Mucosa of stomach (tissue), 1 donor: ENCODE results near the gene CNIH2.

Experiments
- H3K27me3 ChIP-seq: one replicate; pipeline ENCODE4 v1.7.0; 2013; ENCODE audit warnings: mild to moderate bottlenecking, low read length; ENCODE audit not compliant: control insufficient read depth, insufficient read depth
- H3K36me3 ChIP-seq: one replicate; pipeline ENCODE4 v1.7.0; 2013; ENCODE audit warnings: low read length; ENCODE audit not compliant: control insufficient read depth, insufficient read depth
- H3K4me1 ChIP-seq: one replicate; pipeline ENCODE4 v1.7.0; 2013; ENCODE audit warnings: mild to moderate bottlenecking, low read length; ENCODE audit not compliant: control insufficient read depth, insufficient read depth
- H3K4me3 ChIP-seq: one replicate; pipeline ENCODE4 v1.7.0; 2013; ENCODE audit warnings: low read length
- H3K9ac ChIP-seq: one replicate; pipeline ENCODE4 v1.7.0; 2013; ENCODE audit warnings: mild to moderate bottlenecking, low read length, moderate library complexity
- H3K9me3 ChIP-seq: one replicate; pipeline ENCODE4 v1.7.0; 2013; ENCODE audit warnings: mild to moderate bottlenecking, low read length, moderate library complexity; ENCODE audit not compliant: control insufficient read depth
- donor health status: Pancreatic carcinoma.

Gene CNIH2

GRCh38 chr11:66289548-66290329 is 11.8 kb downstream of the CNIH2 start:
- H3K9me3 ChIP-seq: no peaks in the 10 kb centered on the region
- peaks cover 5% of the 10 kb centered on the region for H3K36me3 ChIP-seq
- peak overlapping the region; percentile 89 for H3K9ac ChIP-seq
- peak overlapping the region; percentile 64 for H3K4me3 ChIP-seq
- peaks cover 41% of the 10 kb centered on the region for H3K4me1 ChIP-seq
- peaks cover 13% of the 10 kb centered on the region for H3K27me3 ChIP-seq

GRCh38 chr11:66290330-66290621 is 12.3 kb downstream of the CNIH2 start:
- Histone ChIP-seq H3K9ac (no peak overlapping the region), H3K4me3 (peak overlapping the region; percentile 64), H3K36me3 (no peaks in the 10 kb centered on the region), H3K9me3 (no peaks in the 10 kb centered on the region), H3K27me3 (peaks cover 13% of the 10 kb centered on the region), H3K4me1 (peaks cover 41% of the 10 kb centered on the region)

- H3K36me3 ChIP-seq: no peaks in the 10 kb centered on the region
- H3K9me3 ChIP-seq: no peaks in the 10 kb centered on the region
- H3K4me1 ChIP-seq: peaks cover 41% of the 10 kb centered on the region
- peaks cover 13% of the 10 kb centered on the region for H3K27me3 ChIP-seq
- no peak overlapping the region for H3K4me3 ChIP-seq
- H3K9ac ChIP-seq: no peak overlapping the region
These were observed 13.3 kb downstream of the CNIH2 start for GRCh38 chr11:66291303-66291705.

GRCh38 chr11:66291706-66292542 is 13.9 kb downstream of the CNIH2 start, which contains the start of gene TMEM151A:
Gene TMEM151A (plus strand): TSS chr11:66291894. CDS start chr11:66292014, 120 bp downstream.
- Histone ChIP-seq H3K27me3 (peaks cover 13% of the 10 kb centered on the region), H3K4me3 (no peak within 1 kb of the TSS), H3K36me3 (no peaks in the 10 kb centered on the region), H3K9ac (peak within 1 kb of the TSS; percentile 26), H3K4me1 (peaks cover 40% of the 10 kb centered on the region), H3K9me3 (no peaks in the 10 kb centered on the region)

- no peaks in the 10 kb centered on the region for H3K9me3 ChIP-seq
- no peak overlapping the region for H3K4me3 ChIP-seq
- H3K36me3 ChIP-seq: no peaks in the 10 kb centered on the region
- H3K4me1 ChIP-seq: peaks cover 32% of the 10 kb centered on the region
- peak overlapping the region; percentile 26 for H3K9ac ChIP-seq
- H3K27me3 ChIP-seq: peaks cover 13% of the 10 kb centered on the region
These were observed 14.8 kb downstream of the CNIH2 start for GRCh38 chr11:66292543-66293332.

GRCh38 chr11:66293352-66293751 is 15.4 kb downstream of the CNIH2 start:
- no peak overlapping the region for H3K9ac ChIP-seq
- peaks cover 13% of the 10 kb centered on the region for H3K27me3 ChIP-seq
- H3K4me3 ChIP-seq: no peak overlapping the region
- no peaks in the 10 kb centered on the region for H3K36me3 ChIP-seq
- H3K4me1 ChIP-seq: peaks cover 26% of the 10 kb centered on the region
- no peaks in the 10 kb centered on the region for H3K9me3 ChIP-seq

- Histone ChIP-seq H3K36me3 (no peaks in the 10 kb centered on the region), H3K4me1 (peaks cover 26% of the 10 kb centered on the region), H3K4me3 (no peak overlapping the region), H3K9ac (no peak overlapping the region), H3K9me3 (no peaks in the 10 kb centered on the region), H3K27me3 (peaks cover 13% of the 10 kb centered on the region)
These were observed 16.0 kb downstream of the CNIH2 start for GRCh38 chr11:66293777-66294625.

GRCh38 chr11:66294626-66295620 is 16.9 kb downstream of the CNIH2 start:
- Histone ChIP-seq H3K9me3 (no peaks in the 10 kb centered on the region), H3K9ac (no peak overlapping the region), H3K27me3 (peaks cover 13% of the 10 kb centered on the region), H3K4me1 (peaks cover 21% of the 10 kb centered on the region), H3K36me3 (no peaks in the 10 kb centered on the region), H3K4me3 (no peak overlapping the region)

- Histone ChIP-seq H3K36me3 (no peaks in the 10 kb centered on the region), H3K4me1 (peaks cover 8% of the 10 kb centered on the region), H3K9me3 (no peaks in the 10 kb centered on the region), H3K4me3 (no peak overlapping the region), H3K27me3 (peaks cover 6% of the 10 kb centered on the region), H3K9ac (no peak overlapping the region)
These were observed 19.6 kb downstream of the CNIH2 start for GRCh38 chr11:66297610-66298009.

GRCh38 chr11:66299186-66299585 is 21.2 kb downstream of the CNIH2 start:
- Histone ChIP-seq H3K9me3 (no peaks in the 10 kb centered on the region), H3K27me3 (no peaks in the 10 kb centered on the region), H3K9ac (no peak overlapping the region), H3K36me3 (no peaks in the 10 kb centered on the region), H3K4me3 (no peak overlapping the region), H3K4me1 (no peaks in the 10 kb centered on the region)
